OCI-LY3 (cell line): ENCODE measurements around the gene PTPRC.

Source experiments
- H2AFZ ChIP-seq: fragments of 200-600, 300-600 bp; shearing (Covaris generic); 2 replicates; pipeline ENCODE4 v1.6.0; 2014; ENCODE audit warnings: antibody characterized with exemption, low read depth, low read length
- H3K27ac ChIP-seq: fragments of 200-600, 300-600 bp; sonication (generic); 2 replicates; pipeline ENCODE4 v1.5.1; 2014; ENCODE audit warnings: mild to moderate bottlenecking, low read length, moderate library complexity, mixed read lengths
- H3K27me3 ChIP-seq: fragments of 200-600, 300-600 bp; sonication (generic); 2 replicates; pipeline ENCODE4 v1.6.1; 2014; ENCODE audit warnings: low read depth, low read length, mixed read lengths
- H3K36me3 ChIP-seq: fragments of 200-600, 300-600 bp; sonication (generic); replicated peaks from 2 replicates; pipeline ENCODE3; 2014; ENCODE audit warnings: low read depth, low read length, mixed read lengths
- H3K4me1 ChIP-seq: fragments of 300-600, 200-600 bp; sonication (generic); 2 replicates; pipeline ENCODE4 v1.6.1; 2014; ENCODE audit warnings: low read length, mixed read lengths
- H3K4me2 ChIP-seq: fragments of 200-600, 300-600 bp; sonication (generic); 2 replicates; pipeline ENCODE4 v1.6.1; 2014; ENCODE audit warnings: low read length, mixed read lengths
- H3K4me3 ChIP-seq: fragments of 300-600, 200-600 bp; sonication (generic); 2 replicates; pipeline ENCODE4 v1.5.1; 2014; ENCODE audit warnings: antibody characterized with exemption, mild to moderate bottlenecking, low read length, moderate library complexity
- H3K79me2 ChIP-seq: fragments of 300-600, 200-600 bp; shearing (Covaris generic); 2 replicates; pipeline ENCODE4 v1.6.1; 2014; ENCODE audit warnings: mild to moderate bottlenecking, low read length, mixed read lengths
- H3K9ac ChIP-seq: fragments of 300-600, 200-600 bp; shearing (Covaris generic); 2 replicates; pipeline ENCODE4 v1.6.0; 2014; ENCODE audit warnings: mild to moderate bottlenecking, low read length, moderate library complexity
- H3K9me3 ChIP-seq: fragments of 200-600, 300-600 bp; shearing (Covaris generic); 2 replicates; pipeline ENCODE4 v1.6.1; 2014; ENCODE audit warnings: low read length, mixed read lengths; ENCODE audit not compliant: insufficient read depth
- H4K20me1 ChIP-seq: fragments of 200-600, 300-600 bp; sonication (generic); 2 replicates; pipeline ENCODE4 v1.6.1; 2016; ENCODE audit warnings: low read length, mixed read lengths; ENCODE audit not compliant: insufficient read depth
- EZH2phosphoT487 ChIP-seq: fragments of 200-600 bp; shearing (Covaris generic); IDR thresholded peaks from 2 replicates; pipeline ENCODE4 v1.6.1; 2018; ENCODE audit warnings: antibody characterized with exemption, mixed run types, low read depth
- TF ChIP-seq, protein P1 (sequence below): fragments of 200-600, 300-600 bp; sonication (generic); IDR thresholded peaks from 2 replicates; pipeline ENCODE4 v1.5.1; 2014; ENCODE audit warnings: antibody characterized with exemption, low read length, low read depth

PTPRC gene

GRCh38 chr1:198741744-198742143 lies 102.9 kb downstream of the PTPRC start:
- Histone ChIP-seq H4K20me1 (peaks cover 3% of the 10 kb centered on the region; the same call in 1 of the 2 replicates), H3K27me3 (no peaks in the 10 kb centered on the region), H3K4me1 (no peaks in the 10 kb centered on the region), H3K36me3 (peaks cover 78% of the 10 kb centered on the region), H3K4me3 (no peak overlapping the region), H3K27ac (no peak overlapping the region), H3K4me2 (no peak overlapping the region), H2AFZ (no peak overlapping the region), H3K9ac (no peak overlapping the region), H3K79me2 (no peaks in the 10 kb centered on the region), H3K9me3 (no peaks in the 10 kb centered on the region)
- TF ChIP-seq, protein P1, sequence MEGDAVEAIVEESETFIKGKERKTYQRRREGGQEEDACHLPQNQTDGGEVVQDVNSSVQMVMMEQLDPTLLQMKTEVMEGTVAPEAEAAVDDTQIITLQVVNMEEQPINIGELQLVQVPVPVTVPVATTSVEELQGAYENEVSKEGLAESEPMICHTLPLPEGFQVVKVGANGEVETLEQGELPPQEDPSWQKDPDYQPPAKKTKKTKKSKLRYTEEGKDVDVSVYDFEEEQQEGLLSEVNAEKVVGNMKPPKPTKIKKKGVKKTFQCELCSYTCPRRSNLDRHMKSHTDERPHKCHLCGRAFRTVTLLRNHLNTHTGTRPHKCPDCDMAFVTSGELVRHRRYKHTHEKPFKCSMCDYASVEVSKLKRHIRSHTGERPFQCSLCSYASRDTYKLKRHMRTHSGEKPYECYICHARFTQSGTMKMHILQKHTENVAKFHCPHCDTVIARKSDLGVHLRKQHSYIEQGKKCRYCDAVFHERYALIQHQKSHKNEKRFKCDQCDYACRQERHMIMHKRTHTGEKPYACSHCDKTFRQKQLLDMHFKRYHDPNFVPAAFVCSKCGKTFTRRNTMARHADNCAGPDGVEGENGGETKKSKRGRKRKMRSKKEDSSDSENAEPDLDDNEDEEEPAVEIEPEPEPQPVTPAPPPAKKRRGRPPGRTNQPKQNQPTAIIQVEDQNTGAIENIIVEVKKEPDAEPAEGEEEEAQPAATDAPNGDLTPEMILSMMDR: no peak
- TF ChIP-seq EZH2phosphoT487: no peak

DNA sequence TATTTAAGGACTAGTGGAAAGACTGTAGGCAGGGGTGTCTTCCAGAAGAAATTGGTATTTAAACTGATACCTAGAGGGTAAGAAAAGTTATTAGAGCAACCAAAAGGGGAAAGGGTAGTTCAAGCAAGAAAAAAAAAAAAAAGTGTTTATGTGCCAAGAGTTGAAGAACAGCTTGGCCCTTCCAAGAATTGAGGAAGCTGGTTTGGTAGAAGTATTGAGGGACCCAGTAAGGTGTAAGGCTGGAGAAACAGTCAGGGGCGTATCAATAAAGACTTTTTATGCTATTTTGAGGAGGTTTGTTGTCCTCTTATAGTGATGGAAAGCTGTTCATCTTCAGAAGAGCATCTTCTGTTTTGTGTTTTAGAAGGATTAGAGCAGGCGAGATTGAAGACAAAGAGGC lies 108.3 kb downstream of the PTPRC start:
- no peak for TF ChIP-seq EZH2phosphoT487
- TF ChIP-seq, protein P1: no peak
- no peak overlapping the region for H3K4me2 ChIP-seq
- H3K79me2 ChIP-seq: no peaks in the 10 kb centered on the region
- H2AFZ ChIP-seq: no peak overlapping the region
- H3K27ac ChIP-seq: no peak overlapping the region
- H4K20me1 ChIP-seq: peaks cover 7% of the 10 kb centered on the region; the same call in 1 of the 2 replicates
- H3K27me3 ChIP-seq: no peaks in the 10 kb centered on the region
- H3K9ac ChIP-seq: no peak overlapping the region
- no peaks in the 10 kb centered on the region for H3K4me1 ChIP-seq
- peaks cover 76% of the 10 kb centered on the region for H3K36me3 ChIP-seq
- H3K9me3 ChIP-seq: no peaks in the 10 kb centered on the region
- H3K4me3 ChIP-seq: no peak overlapping the region

DNA sequence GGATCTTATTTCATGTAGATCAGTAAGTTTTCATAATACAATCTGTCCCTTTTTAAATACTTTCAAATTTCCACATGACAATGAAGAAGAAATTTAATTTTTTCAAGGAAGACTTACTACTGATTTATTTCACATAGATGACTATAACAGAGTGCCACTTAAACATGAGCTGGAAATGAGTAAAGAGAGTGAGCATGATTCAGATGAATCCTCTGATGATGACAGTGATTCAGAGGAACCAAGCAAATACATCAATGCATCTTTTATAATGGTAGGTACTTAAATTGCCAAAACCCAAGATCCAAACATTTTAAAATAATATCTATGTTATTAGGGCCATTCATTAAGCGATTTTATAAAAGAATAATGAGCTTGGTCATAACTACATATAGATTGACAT lies 110.4 kb downstream of the PTPRC start:
- TF ChIP-seq EZH2phosphoT487: no peak
- TF ChIP-seq, protein P1: no peak
- Histone ChIP-seq H3K9me3 (no peaks in the 10 kb centered on the region), H3K9ac (no peak overlapping the region), H2AFZ (no peak overlapping the region), H3K36me3 (peaks cover 71% of the 10 kb centered on the region), H3K4me1 (peaks cover 12% of the 10 kb centered on the region), H3K4me2 (no peak overlapping the region), H3K27me3 (no peaks in the 10 kb centered on the region), H4K20me1 (peaks cover 7% of the 10 kb centered on the region; the same call in 1 of the 2 replicates), H3K79me2 (no peaks in the 10 kb centered on the region), H3K27ac (no peak overlapping the region), H3K4me3 (no peak overlapping the region)

DNA sequence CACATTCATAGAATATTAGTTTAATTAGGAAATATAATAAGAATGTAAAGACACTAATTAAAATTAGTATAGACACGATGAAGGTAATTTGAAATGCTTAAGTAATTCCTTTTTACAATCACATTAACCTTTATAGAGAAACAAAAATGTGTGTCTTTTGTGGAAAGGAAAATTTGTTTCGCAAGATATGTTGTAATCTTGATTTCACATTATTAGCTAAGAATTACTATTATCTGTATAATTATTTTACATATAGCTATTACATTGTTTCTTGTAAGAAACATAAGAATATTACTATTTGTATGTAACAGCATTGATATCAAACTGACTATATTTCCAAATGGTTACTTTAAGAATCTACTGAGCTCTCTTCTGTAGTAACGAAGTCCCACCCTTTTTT lies 111.2 kb downstream of the PTPRC start:
- Histone ChIP-seq H3K27me3 (no peaks in the 10 kb centered on the region), H3K79me2 (no peaks in the 10 kb centered on the region), H3K4me1 (peaks cover 12% of the 10 kb centered on the region), H3K36me3 (peaks cover 70% of the 10 kb centered on the region), H3K4me3 (no peak overlapping the region), H3K27ac (no peak overlapping the region), H3K9ac (no peak overlapping the region), H3K4me2 (no peak overlapping the region), H4K20me1 (peaks cover 7% of the 10 kb centered on the region; the same call in 1 of the 2 replicates), H3K9me3 (no peaks in the 10 kb centered on the region), H2AFZ (no peak overlapping the region)
- no peak for TF ChIP-seq EZH2phosphoT487
- TF ChIP-seq, protein P1: no peak
